HG03097 (cell line): ENCODE measurements around the gene CLCN6.

ENCODE experiments used
- ATAC-seq: cut with Tn5 transposase; IDR thresholded peaks from one replicate; pipeline ENCODE4 v1.9.1; 2021; ENCODE audit not compliant: unreplicated experiment, low FRiP score

Gene CLCN6

GRCh38 chr1:11847667-11848372, 41.8 kb downstream of the CLCN6 start, which contains the start of gene NPPA:
Gene NPPA, minus strand, starts transcription at chr1:11847783. Its CDS starts 99 bp downstream, at chr1:11847684.
- ATAC-seq = no peak

- ATAC-seq = no peak
Measured at GRCh38 chr1:11848373-11848700, 42.3 kb downstream of the CLCN6 start.

- ATAC-seq = no peak
Measured at GRCh38 chr1:11850156-11850555, 44.2 kb downstream of the CLCN6 start.

GRCh38 chr1:11851180-11851579, 45.2 kb downstream of the CLCN6 start:
- no peak for ATAC-seq

GRCh38 chr1:11854519-11854918, 48.5 kb downstream of the CLCN6 start:
- ATAC-seq = no peak

GRCh38 chr1:11855430-11855829, 49.4 kb downstream of the CLCN6 start:
- ATAC-seq = no peak

GRCh38 chr1:11856698-11857097, 50.7 kb downstream of the CLCN6 start:
- ATAC-seq = no peak

GRCh38 chr1:11857164-11857851, 51.3 kb downstream of the CLCN6 start:
- ATAC-seq = no peak

GRCh38 chr1:11858158-11858557, 52.2 kb downstream of the CLCN6 start:
- ATAC-seq = no peak

- no peak for ATAC-seq
Measured at GRCh38 chr1:11858613-11858967, 52.6 kb downstream of the CLCN6 start, which contains the start of gene NPPB. Gene NPPB, minus strand, starts transcription at chr1:11858945. Its CDS starts 112 bp downstream, at chr1:11858833.

GRCh38 chr1:11858968-11859871, 53.2 kb downstream of the CLCN6 start:
- ATAC-seq = no peak

- ATAC-seq = no peak
Measured at GRCh38 chr1:11860083-11860482, 54.1 kb downstream of the CLCN6 start.

- no peak for ATAC-seq
Measured at GRCh38 chr1:11860587-11860986, 54.6 kb downstream of the CLCN6 start.

- ATAC-seq = no peak
Measured at GRCh38 chr1:11862890-11863289, 56.9 kb downstream of the CLCN6 start.

- ATAC-seq = no peak
Measured at GRCh38 chr1:11868331-11868980, 62.5 kb downstream of the CLCN6 start.

- ATAC-seq = no peak
Measured at GRCh38 chr1:11869104-11869503, 63.1 kb downstream of the CLCN6 start.

GRCh38 chr1:11869650-11870207, 63.7 kb downstream of the CLCN6 start:
- no peak for ATAC-seq

GRCh38 chr1:11872545-11872944, 66.6 kb downstream of the CLCN6 start:
- no peak for ATAC-seq

GRCh38 chr1:11873395-11874257, 67.6 kb downstream of the CLCN6 start:
- no peak for ATAC-seq

- no peak for ATAC-seq
Measured at GRCh38 chr1:11874258-11874562, 68.2 kb downstream of the CLCN6 start.
